ENCODE results near the gene XIST.

DNA sequence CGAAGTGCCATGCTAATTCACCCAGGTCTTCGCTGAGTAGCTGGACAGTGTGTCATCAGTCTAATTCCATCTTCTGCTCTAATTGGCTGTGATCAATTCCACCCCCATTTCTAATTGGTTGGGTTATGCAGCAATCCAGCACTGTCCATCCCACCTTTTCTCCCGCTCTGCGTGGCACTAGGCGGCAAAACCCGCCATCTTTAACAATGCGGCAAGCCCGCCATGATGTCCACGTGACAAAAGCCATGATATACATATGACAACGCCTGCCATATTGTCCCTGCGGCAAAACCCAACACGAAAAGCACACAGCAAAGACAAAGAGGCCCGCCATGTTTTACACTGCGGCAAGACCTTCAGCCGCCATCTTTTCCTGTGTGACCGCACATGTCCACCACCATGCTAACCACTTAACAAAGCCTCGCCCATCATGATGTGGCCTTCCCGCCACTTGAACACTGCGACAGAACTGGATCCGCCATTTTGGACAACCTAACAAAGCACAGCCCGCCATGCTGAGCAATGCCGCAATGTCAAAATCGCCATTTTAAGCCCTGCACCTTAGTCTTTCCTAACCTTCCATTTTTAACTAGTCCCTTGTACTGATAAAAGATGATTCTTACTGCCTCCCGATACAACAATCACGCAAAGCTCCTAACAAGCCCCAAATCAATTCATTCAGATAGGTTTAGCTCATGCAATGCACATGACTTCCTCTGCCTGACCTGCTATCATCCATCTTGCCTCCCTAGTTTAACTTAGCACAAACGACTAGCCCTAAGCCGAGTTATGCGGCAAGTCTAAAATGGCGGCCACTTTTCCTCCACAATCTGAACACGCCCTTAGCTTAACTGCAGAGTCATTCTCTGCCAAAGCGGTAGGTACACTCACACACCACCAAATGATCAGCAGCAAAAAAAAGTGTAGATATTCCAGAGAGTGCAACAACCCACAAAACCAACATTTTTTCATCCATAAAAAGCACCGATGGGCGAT lies 1.2 kb downstream of the XIST start:
- TF ChIP-seq, protein P1, sequence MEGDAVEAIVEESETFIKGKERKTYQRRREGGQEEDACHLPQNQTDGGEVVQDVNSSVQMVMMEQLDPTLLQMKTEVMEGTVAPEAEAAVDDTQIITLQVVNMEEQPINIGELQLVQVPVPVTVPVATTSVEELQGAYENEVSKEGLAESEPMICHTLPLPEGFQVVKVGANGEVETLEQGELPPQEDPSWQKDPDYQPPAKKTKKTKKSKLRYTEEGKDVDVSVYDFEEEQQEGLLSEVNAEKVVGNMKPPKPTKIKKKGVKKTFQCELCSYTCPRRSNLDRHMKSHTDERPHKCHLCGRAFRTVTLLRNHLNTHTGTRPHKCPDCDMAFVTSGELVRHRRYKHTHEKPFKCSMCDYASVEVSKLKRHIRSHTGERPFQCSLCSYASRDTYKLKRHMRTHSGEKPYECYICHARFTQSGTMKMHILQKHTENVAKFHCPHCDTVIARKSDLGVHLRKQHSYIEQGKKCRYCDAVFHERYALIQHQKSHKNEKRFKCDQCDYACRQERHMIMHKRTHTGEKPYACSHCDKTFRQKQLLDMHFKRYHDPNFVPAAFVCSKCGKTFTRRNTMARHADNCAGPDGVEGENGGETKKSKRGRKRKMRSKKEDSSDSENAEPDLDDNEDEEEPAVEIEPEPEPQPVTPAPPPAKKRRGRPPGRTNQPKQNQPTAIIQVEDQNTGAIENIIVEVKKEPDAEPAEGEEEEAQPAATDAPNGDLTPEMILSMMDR (conservative IDR thresholded peaks at IDR 0.05): no peak
- TF ChIP-seq EZH2 (IDR thresholded peaks at IDR 0.05; ENCODE audit: low read depth): no peak
